ENCODE measurements around the gene PKP3.

Gene PKP3

GRCh38 chr11:381501-382072 is 12.4 kb upstream of the PKP3 start:
- Histone ChIP-seq H2AFZ (ENCODE audit: low read depth, low read length, severe bottlenecking) (no peak overlapping the region), H3K27me3 (ENCODE audit: low read length) (no peaks in the 10 kb centered on the region), H3K9me2 (replicated peaks; ENCODE audit: insufficient read depth, low read length) (no peaks in the 10 kb centered on the region), H3K4me3 (ENCODE audit: insufficient read depth, low read length, poor library complexity, severe bottlenecking) (no peak overlapping the region), H3K27ac (ENCODE audit: low read depth, low read length) (no peak overlapping the region), H4K20me1 (ENCODE audit: low read depth, low read length) (no peaks in the 10 kb centered on the region), H3K36me3 (ENCODE audit: low read length) (no peaks in the 10 kb centered on the region), H3K9me3 (ENCODE audit: insufficient read depth, low read length) (0 out of 2 replicates have a peak, but pooled peaks cover 7% of the 10 kb centered on the region), H3K9ac (ENCODE audit: low read length) (no peak overlapping the region), H3K4me2 (ENCODE audit: low read depth, low read length, poor library complexity, severe bottlenecking) (no peak overlapping the region), H3K79me2 (ENCODE audit: insufficient read depth, low read length) (no peaks in the 10 kb centered on the region), H3F3A (ENCODE audit: insufficient read depth) (no peaks in the 10 kb centered on the region)
- TF ChIP-seq, protein P1, sequence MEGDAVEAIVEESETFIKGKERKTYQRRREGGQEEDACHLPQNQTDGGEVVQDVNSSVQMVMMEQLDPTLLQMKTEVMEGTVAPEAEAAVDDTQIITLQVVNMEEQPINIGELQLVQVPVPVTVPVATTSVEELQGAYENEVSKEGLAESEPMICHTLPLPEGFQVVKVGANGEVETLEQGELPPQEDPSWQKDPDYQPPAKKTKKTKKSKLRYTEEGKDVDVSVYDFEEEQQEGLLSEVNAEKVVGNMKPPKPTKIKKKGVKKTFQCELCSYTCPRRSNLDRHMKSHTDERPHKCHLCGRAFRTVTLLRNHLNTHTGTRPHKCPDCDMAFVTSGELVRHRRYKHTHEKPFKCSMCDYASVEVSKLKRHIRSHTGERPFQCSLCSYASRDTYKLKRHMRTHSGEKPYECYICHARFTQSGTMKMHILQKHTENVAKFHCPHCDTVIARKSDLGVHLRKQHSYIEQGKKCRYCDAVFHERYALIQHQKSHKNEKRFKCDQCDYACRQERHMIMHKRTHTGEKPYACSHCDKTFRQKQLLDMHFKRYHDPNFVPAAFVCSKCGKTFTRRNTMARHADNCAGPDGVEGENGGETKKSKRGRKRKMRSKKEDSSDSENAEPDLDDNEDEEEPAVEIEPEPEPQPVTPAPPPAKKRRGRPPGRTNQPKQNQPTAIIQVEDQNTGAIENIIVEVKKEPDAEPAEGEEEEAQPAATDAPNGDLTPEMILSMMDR (IDR thresholded peaks at IDR 0.05; ENCODE audit: insufficient read depth, low read length, poor library complexity, severe bottlenecking), result no peak
- TF ChIP-seq EZH2phosphoT487 (conservative IDR thresholded peaks at IDR 0.05; ENCODE audit: low read length), result no peak

DNA sequence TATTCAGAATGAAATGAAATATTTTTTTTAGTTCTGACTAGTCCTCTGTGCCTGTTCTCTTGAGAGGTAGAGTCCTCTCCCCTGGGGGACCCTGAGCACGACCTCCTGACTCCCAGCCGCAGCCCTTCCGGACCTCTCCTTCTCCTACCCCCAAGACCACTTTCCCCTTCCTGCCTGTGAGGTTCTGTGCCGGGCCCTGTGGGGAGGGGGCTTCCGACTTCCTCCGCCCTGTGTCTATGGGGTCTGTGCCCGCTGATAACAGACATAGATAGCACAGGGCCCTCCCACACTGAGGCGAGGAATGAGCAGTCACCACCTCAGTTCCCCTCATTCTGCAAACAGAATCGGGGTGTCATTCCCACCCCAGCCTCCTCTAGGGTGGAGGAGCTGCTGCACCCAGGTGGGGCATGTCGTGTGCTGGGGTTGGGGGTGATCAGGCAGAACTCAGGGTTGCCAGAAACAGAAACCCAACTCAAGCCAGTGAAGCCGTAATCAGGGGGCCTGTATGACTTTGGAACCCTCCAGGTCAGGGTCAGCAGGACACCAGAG is 11.9 kb upstream of the PKP3 start:
- H3K9me3 ChIP-seq (ENCODE audit: insufficient read depth, low read length), result 0 out of 2 replicates have a peak, but pooled peaks cover 7% of the 10 kb centered on the region
- no peaks in the 10 kb centered on the region for H3F3A ChIP-seq (ENCODE audit: insufficient read depth)
- H2AFZ ChIP-seq (ENCODE audit: low read depth, low read length, severe bottlenecking), result no peak overlapping the region
- no peak overlapping the region for H3K9ac ChIP-seq (ENCODE audit: low read length)
- no peak overlapping the region for H3K4me3 ChIP-seq (ENCODE audit: insufficient read depth, low read length, poor library complexity, severe bottlenecking)
- TF ChIP-seq EZH2phosphoT487 (conservative IDR thresholded peaks at IDR 0.05; ENCODE audit: low read length), result no peak
- TF ChIP-seq, protein P1 (IDR thresholded peaks at IDR 0.05; ENCODE audit: insufficient read depth, low read length, poor library complexity, severe bottlenecking), result no peak
- no peak overlapping the region for H3K4me2 ChIP-seq (ENCODE audit: low read depth, low read length, poor library complexity, severe bottlenecking)
- no peaks in the 10 kb centered on the region for H3K27me3 ChIP-seq (ENCODE audit: low read length)
- H4K20me1 ChIP-seq (ENCODE audit: low read depth, low read length), result no peaks in the 10 kb centered on the region
- H3K36me3 ChIP-seq (ENCODE audit: low read length), result no peaks in the 10 kb centered on the region
- no peaks in the 10 kb centered on the region for H3K79me2 ChIP-seq (ENCODE audit: insufficient read depth, low read length)
- H3K9me2 ChIP-seq (replicated peaks; ENCODE audit: insufficient read depth, low read length), result no peaks in the 10 kb centered on the region
- no peak overlapping the region for H3K27ac ChIP-seq (ENCODE audit: low read depth, low read length)

GRCh38 chr11:383431-383830 is 10.6 kb upstream of the PKP3 start:
- Histone ChIP-seq H2AFZ (ENCODE audit: low read depth, low read length, severe bottlenecking) (no peak overlapping the region), H3K9me2 (replicated peaks; ENCODE audit: insufficient read depth, low read length) (no peaks in the 10 kb centered on the region), H3K27ac (ENCODE audit: low read depth, low read length) (no peak overlapping the region), H3K79me2 (ENCODE audit: insufficient read depth, low read length) (no peaks in the 10 kb centered on the region), H3K36me3 (ENCODE audit: low read length) (no peaks in the 10 kb centered on the region), H3K4me2 (ENCODE audit: low read depth, low read length, poor library complexity, severe bottlenecking) (no peak overlapping the region), H4K20me1 (ENCODE audit: low read depth, low read length) (no peaks in the 10 kb centered on the region), H3K27me3 (ENCODE audit: low read length) (no peaks in the 10 kb centered on the region), H3K9me3 (ENCODE audit: insufficient read depth, low read length) (0 out of 2 replicates have a peak, but pooled peaks cover 7% of the 10 kb centered on the region), H3F3A (ENCODE audit: insufficient read depth) (no peaks in the 10 kb centered on the region), H3K4me3 (ENCODE audit: insufficient read depth, low read length, poor library complexity, severe bottlenecking) (no peak overlapping the region), H3K9ac (ENCODE audit: low read length) (no peak overlapping the region)
- no peak for TF ChIP-seq EZH2phosphoT487 (conservative IDR thresholded peaks at IDR 0.05; ENCODE audit: low read length)
- TF ChIP-seq, protein P1 (IDR thresholded peaks at IDR 0.05; ENCODE audit: insufficient read depth, low read length, poor library complexity, severe bottlenecking), result no peak

Measured in SU-DHL-6 (cell line).